GM13976 (cell line): ENCODE measurements around the gene NDUFB10.

Experiments
- DNase-seq: peaks from one replicate; pipeline ENCODE4 v3.0.0; 2012; ENCODE audit warnings: low spot score
- CTCF ChIP-seq: IDR thresholded peaks from 2 replicates; pipeline ENCODE4 v1.5.1; 2012; ENCODE audit warnings: borderline replicate concordance, mild to moderate bottlenecking; ENCODE audit not compliant: insufficient read depth; ENCODE audit errors: extremely low read depth, missing control alignments, control extremely low read depth
- in situ Hi-C: fragments of 300-500 bp; cut with MboI; formaldehyde crosslinking; loops from one replicate; pipeline ENCODE4 v1.12.0; 2022; ENCODE audit warnings: low sequenced_read_pairs, mixed read lengths, inconsistent platforms; ENCODE audit not compliant: unreplicated experiment

NDUFB10 gene

GRCh38 chr16:1993731-1994131 is 34.4 kb downstream of the NDUFB10 start:
- DNase-seq, result no peak
- no peak for TF ChIP-seq CTCF
- in situ Hi-C loops, result no loop called here

- DNase-seq, result no peak
- TF ChIP-seq CTCF, result no peak
- in situ Hi-C loops, result no loop called here
These were observed 38.4 kb downstream of the NDUFB10 start for GRCh38 chr16:1997494-1998359.

GRCh38 chr16:1998360-1998835 is 39.1 kb downstream of the NDUFB10 start:
- in situ Hi-C loops, result no loop called here
- no peak for DNase-seq
- TF ChIP-seq CTCF, result no peak

- no peak for DNase-seq
- no peak for TF ChIP-seq CTCF
- in situ Hi-C loops, result no loop called here
These were observed 39.8 kb downstream of the NDUFB10 start for GRCh38 chr16:1998852-1999801.

- DNase-seq, result no peak
- in situ Hi-C loops, result loop anchor here (25.0 kb wide), 1 partner anchor 487 kb away; the partner anchor contains the start of gene TBC1D24
These were observed 40.7 kb downstream of the NDUFB10 start for GRCh38 chr16:1999866-2000514.

More at GRCh38 chr16:1999866-2000514, 40.7 kb downstream of the NDUFB10 start:
- TF ChIP-seq CTCF, result no peak
